ENCODE results near the gene NPR3.

DNA sequence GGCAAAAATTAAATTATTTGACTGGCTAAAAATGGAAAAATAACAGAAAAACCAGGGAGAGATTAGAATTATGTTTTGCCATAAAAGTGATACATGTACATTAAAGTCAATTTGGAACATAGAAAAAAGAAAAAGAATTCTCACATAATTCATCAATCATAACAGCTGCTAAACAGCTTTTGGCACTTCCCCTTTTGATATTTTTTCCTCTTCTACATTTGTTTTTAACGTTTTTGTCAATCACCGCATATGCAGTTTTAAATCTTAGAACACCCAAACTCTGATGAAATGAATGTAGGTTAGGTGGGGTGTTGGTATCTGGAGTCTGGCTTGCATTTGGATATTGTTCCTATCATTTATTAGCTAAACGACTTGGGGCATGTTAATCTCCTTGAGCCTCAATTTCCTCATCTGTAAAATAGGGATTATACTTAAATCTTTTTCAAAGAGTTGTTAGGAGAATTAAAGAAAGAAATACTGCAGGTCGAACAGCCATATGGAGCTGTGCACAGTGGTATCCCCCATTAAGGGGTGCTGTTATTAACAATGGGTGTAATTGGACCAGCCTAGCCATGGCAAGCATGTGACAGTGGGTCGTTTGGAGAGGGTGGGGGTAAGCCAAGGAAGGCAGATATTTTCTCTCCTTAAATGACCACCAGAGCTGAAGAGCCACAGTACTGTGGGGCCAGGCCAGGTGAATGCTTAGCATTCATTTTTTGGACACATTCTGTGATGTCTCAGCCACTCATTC, 22.6 kb downstream of the NPR3 start:
- TF ChIP-seq, protein P1, sequence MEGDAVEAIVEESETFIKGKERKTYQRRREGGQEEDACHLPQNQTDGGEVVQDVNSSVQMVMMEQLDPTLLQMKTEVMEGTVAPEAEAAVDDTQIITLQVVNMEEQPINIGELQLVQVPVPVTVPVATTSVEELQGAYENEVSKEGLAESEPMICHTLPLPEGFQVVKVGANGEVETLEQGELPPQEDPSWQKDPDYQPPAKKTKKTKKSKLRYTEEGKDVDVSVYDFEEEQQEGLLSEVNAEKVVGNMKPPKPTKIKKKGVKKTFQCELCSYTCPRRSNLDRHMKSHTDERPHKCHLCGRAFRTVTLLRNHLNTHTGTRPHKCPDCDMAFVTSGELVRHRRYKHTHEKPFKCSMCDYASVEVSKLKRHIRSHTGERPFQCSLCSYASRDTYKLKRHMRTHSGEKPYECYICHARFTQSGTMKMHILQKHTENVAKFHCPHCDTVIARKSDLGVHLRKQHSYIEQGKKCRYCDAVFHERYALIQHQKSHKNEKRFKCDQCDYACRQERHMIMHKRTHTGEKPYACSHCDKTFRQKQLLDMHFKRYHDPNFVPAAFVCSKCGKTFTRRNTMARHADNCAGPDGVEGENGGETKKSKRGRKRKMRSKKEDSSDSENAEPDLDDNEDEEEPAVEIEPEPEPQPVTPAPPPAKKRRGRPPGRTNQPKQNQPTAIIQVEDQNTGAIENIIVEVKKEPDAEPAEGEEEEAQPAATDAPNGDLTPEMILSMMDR (conservative IDR thresholded peaks at IDR 0.05 in 1 of 2, IDR thresholded peaks at IDR 0.05 in 1 of 2; ENCODE audit: low read depth in 1 of 2, low read length in 2 of 2): no peak
- no peak for TF ChIP-seq EZH2 (IDR thresholded peaks at IDR 0.05; ENCODE audit: low read length, missing control alignments)

All from fibroblast of lung (primary cell).